Measurements from ENCODE around the gene THY1.

- no peak for TF ChIP-seq POLR2A (IDR thresholded peaks at IDR 0.05)
- no peak for TF ChIP-seq CTCF (IDR thresholded peaks at IDR 0.05)
Observed at GRCh38 chr11:119461229-119461963, 38.4 kb upstream of the THY1 start.

All from upper lobe of left lung (tissue), 4 donors.